Effector CD4-positive, alpha-beta T cell (primary cell): ENCODE measurements around the gene GTF2I.
"Not testable (repeated sequence)": the region's sequence is repeated elsewhere in the genome, so short reads cannot be mapped to it uniquely, and the experiment has no call there.

ENCODE experiments used
- DNase-seq: peaks from one replicate; pipeline ENCODE4 v3.0.0-alpha.2; 2020

GTF2I gene

GRCh38 chr7:74717889-74718288, 60.4 kb downstream of the GTF2I start:
- no peak for DNase-seq

GRCh38 chr7:74718336-74718735, 60.8 kb downstream of the GTF2I start:
- no peak for DNase-seq

GRCh38 chr7:74722153-74722552, 64.6 kb downstream of the GTF2I start:
- DNase-seq = no peak

GRCh38 chr7:74725840-74726239, 68.3 kb downstream of the GTF2I start:
- DNase-seq = no peak

- no peak for DNase-seq
Measured at GRCh38 chr7:74726309-74727101, 69.0 kb downstream of the GTF2I start.

GRCh38 chr7:74728686-74729085, 71.2 kb downstream of the GTF2I start:
- DNase-seq = not testable (repeated sequence)

- not testable (repeated sequence) for DNase-seq
Measured at GRCh38 chr7:74730186-74730585, 72.7 kb downstream of the GTF2I start.

- not testable (repeated sequence) for DNase-seq
Measured at GRCh38 chr7:74739974-74740703, 82.6 kb downstream of the GTF2I start.

- DNase-seq = not testable (repeated sequence)
Measured at GRCh38 chr7:74743936-74744557, 86.5 kb downstream of the GTF2I start.

GRCh38 chr7:74753921-74754482, 96.5 kb downstream of the GTF2I start:
- not testable (repeated sequence) for DNase-seq

- DNase-seq = not testable (repeated sequence)
Measured at GRCh38 chr7:74756673-74757072, 99.2 kb downstream of the GTF2I start.

- not testable (repeated sequence) for DNase-seq
Measured at GRCh38 chr7:74758268-74758667, 100.8 kb downstream of the GTF2I start.

GRCh38 chr7:74758982-74759381, 101.5 kb downstream of the GTF2I start:
- DNase-seq = not testable (repeated sequence)

GRCh38 chr7:74765205-74765918, 107.8 kb downstream of the GTF2I start:
- not testable (repeated sequence) for DNase-seq

GRCh38 chr7:74766509-74766908, 109.0 kb downstream of the GTF2I start:
- not testable (repeated sequence) for DNase-seq

GRCh38 chr7:74766991-74767390, 109.5 kb downstream of the GTF2I start:
- DNase-seq = not testable (repeated sequence)

- not testable (repeated sequence) for DNase-seq
Measured at GRCh38 chr7:74770062-74770461, 112.5 kb downstream of the GTF2I start.

- DNase-seq = not testable (repeated sequence)
Measured at GRCh38 chr7:74772093-74772492, 114.6 kb downstream of the GTF2I start.

GRCh38 chr7:74773760-74774750, 116.5 kb downstream of the GTF2I start, which contains the start of gene NCF1:
TSS of gene NCF1 (plus strand) at chr7:74774011. CDS start at chr7:74774032, 21 bp downstream.
- DNase-seq = not testable (repeated sequence)

- DNase-seq = not testable (repeated sequence)
Measured at GRCh38 chr7:74775111-74775510, 117.6 kb downstream of the GTF2I start.

- not testable (repeated sequence) for DNase-seq
Measured at GRCh38 chr7:74779053-74779452, 121.5 kb downstream of the GTF2I start.
